ENCODE results near the gene NBPF3. TPM values are rescaled to one million over a fixed set of nuclear protein-coding genes. Genes with fewer than 3 reads are reported as not detected.

The NBPF3 gene
- total RNA-seq, 4 donors from 2014 or later: 2.3 to 80.2 (median 10.9) TPM

DNA sequence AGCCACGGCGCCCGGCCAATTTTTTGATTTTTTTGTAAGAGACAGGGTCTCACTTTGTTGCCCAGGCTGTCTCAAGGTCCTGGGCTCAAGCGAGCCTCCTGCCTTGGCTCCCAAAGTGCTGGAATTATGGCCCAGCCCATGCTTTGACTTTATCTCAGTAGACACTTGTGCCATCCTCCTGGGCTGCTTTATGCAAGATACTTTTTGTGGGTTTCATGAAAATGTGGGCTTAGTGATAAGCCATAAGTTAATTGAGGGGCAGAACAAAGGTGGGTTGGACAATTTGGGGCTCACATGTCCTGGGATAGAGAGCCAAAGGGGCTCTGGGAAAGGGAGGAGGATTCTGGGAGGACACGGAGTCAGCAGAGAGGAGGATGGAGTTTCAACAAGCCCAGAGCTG is 91.3 kb downstream of the NBPF3 start:
- Histone ChIP-seq H3K27ac (no peak overlapping the region), H3K27me3 (peaks cover 8% of the 10 kb centered on the region), H3K4me3 (no peak overlapping the region), H3K4me1 (peaks cover 0 to 10% (median 0%) of the 10 kb centered on the region in 4 donors), H3K36me3 (no peaks in the 10 kb centered on the region), H3K9me3 (no peaks in the 10 kb centered on the region)
- in situ Hi-C loops (cut with MboI; ENCODE audit: low pct_ligation_motif_present in 1 of 4, low pct_unique_long_range_greater_than_20kb in 1 of 4, low sequenced_read_pairs in 3 of 4): no loop called here
- WGBS, 2 donors (ENCODE audit: low coverage in 1 of 2): 90 to 100% methylated on average over 1 to 5 of the region's 5 CpGs
- intact Hi-C loops (cut with DNase I; ENCODE audit: low total_unique reads): no loop called here
- no peak for DNase-seq
- TF ChIP-seq POLR2A (IDR thresholded peaks at IDR 0.05) (no peak), POLR2AphosphoS5 (IDR thresholded peaks at IDR 0.05) (no peak), CTCF (IDR thresholded peaks at IDR 0.05) (no peak), EP300 (IDR thresholded peaks at IDR 0.05; ENCODE audit: low read depth) (no peak)

DNA sequence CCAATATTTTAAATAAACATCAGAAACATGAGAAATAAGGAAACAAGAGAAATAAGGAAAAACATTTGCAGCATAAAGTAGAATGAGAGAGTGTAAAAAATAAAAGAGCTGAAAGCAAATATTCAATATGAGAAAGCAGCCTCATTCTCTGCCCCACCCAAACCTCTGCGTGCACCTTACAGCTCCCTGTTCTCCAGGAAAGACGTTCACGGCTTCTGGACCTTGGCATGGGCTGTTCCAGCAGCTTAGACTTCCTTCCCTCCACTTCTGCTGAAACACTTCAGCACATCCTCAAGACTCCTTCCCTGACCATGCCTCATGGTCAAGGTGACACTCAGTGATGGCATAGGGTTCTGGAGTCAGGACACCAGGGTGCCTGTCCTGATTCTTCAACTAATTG is 92.6 kb downstream of the NBPF3 start:
- TF ChIP-seq CTCF (IDR thresholded peaks at IDR 0.05): no peak
- no peak for TF ChIP-seq POLR2AphosphoS5 (IDR thresholded peaks at IDR 0.05)
- no peak for TF ChIP-seq EP300 (IDR thresholded peaks at IDR 0.05; ENCODE audit: low read depth)
- TF ChIP-seq POLR2A (IDR thresholded peaks at IDR 0.05): no peak
- H3K27me3 ChIP-seq: peaks cover 12% of the 10 kb centered on the region
- DNase-seq: peak; percentile 52
- H3K4me1 ChIP-seq: peaks cover 0 to 10% (median 0%) of the 10 kb centered on the region in 4 donors
- H3K4me3 ChIP-seq: no peak overlapping the region
- no peaks in the 10 kb centered on the region for H3K36me3 ChIP-seq
- WGBS, 2 donors (ENCODE audit: low coverage in 1 of 2): 49% methylated on average over 3 of the region's 3 CpGs; no CpG with 5 or more reads in 1 of the 2 donors
- in situ Hi-C loops (cut with MboI; ENCODE audit: low pct_ligation_motif_present in 1 of 4, low pct_unique_long_range_greater_than_20kb in 1 of 4, low sequenced_read_pairs in 3 of 4): no loop called here
- intact Hi-C loops (cut with DNase I; ENCODE audit: low total_unique reads): no loop called here
- H3K9me3 ChIP-seq: no peaks in the 10 kb centered on the region
- peak overlapping the region in 1 of 4 donors; percentile 60 for H3K27ac ChIP-seq

DNA sequence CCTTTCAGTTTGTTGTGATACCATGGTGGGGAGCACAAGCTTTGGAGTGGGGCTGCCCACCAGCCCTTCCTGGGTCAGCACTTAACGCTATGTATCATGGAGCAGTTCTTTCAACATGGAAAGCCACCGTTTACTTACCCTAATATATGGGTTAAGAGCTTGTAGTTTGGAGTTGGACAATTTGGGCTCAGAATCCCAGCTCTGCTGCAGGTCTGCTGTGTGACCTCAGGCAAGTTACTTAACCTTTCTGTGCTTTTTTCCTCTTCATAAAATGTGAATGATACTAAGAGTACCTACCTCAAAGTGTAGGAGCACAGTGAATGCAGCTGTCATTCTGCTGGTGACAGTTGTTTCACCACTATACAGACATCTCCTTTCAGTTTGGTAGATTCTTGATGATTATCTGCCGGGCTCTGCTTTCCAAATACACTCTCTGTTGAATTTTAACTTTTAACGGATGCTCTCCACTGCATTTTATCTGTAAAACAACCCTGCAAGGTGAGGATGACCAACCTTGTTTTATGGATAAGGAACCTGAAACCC is 93.1 kb downstream of the NBPF3 start:
- in situ Hi-C loops (cut with MboI; ENCODE audit: low pct_ligation_motif_present in 1 of 4, low pct_unique_long_range_greater_than_20kb in 1 of 4, low sequenced_read_pairs in 3 of 4) (no loop called here), intact Hi-C loops (cut with DNase I; ENCODE audit: low total_unique reads) (no loop called here)
- WGBS, 2 donors (ENCODE audit: low coverage in 1 of 2): 44 to 76% methylated on average over 2 to 4 of the region's 4 CpGs
- TF ChIP-seq EP300 (IDR thresholded peaks at IDR 0.05; ENCODE audit: low read depth) (no peak), POLR2AphosphoS5 (IDR thresholded peaks at IDR 0.05) (no peak)
- H3K27ac ChIP-seq: peak overlapping the region in 1 of 4 donors; percentile 60
- no peak overlapping the region for H3K4me3 ChIP-seq
- H3K27me3 ChIP-seq: peaks cover 17% of the 10 kb centered on the region
- DNase-seq: no peak
- H3K4me1 ChIP-seq: peaks cover 0 to 10% (median 0%) of the 10 kb centered on the region in 4 donors
- no peaks in the 10 kb centered on the region for H3K36me3 ChIP-seq
- H3K9me3 ChIP-seq: no peaks in the 10 kb centered on the region

DNA sequence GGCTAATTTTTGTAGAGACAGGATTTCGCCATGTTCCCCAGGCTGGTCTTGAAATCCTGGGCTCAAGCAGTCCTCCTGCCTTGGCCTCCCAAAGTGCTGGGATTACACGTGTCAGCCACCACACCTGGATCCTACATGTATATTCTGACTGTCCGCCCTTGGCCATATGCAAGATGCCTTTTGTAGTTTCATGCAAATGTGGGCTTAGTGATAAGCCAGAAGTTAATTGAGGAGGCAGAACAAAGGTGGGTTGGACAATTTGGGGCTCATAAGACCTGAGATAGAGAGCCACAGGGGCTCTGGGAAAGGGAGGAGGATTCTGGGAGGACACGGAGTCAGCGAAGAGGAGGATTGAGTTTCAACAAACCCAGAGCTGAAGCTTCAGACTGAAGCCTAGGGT is 94.2 kb downstream of the NBPF3 start:
- H3K4me1 ChIP-seq: peaks cover 0 to 10% (median 0%) of the 10 kb centered on the region in 4 donors
- intact Hi-C loops (cut with DNase I; ENCODE audit: low total_unique reads): no loop called here
- in situ Hi-C loops (cut with MboI; ENCODE audit: low pct_ligation_motif_present in 1 of 4, low pct_unique_long_range_greater_than_20kb in 1 of 4, low sequenced_read_pairs in 3 of 4): no loop called here
- peaks cover 25% of the 10 kb centered on the region for H3K27me3 ChIP-seq
- no peak overlapping the region for H3K4me3 ChIP-seq
- H3K9me3 ChIP-seq: no peaks in the 10 kb centered on the region
- WGBS, 2 donors (ENCODE audit: low coverage in 1 of 2): 69 to 94% methylated on average over 2 to 5 of the region's 5 CpGs
- no peak for TF ChIP-seq CTCF (IDR thresholded peaks at IDR 0.05)
- TF ChIP-seq POLR2AphosphoS5 (IDR thresholded peaks at IDR 0.05): no peak
- no peak for TF ChIP-seq EP300 (IDR thresholded peaks at IDR 0.05; ENCODE audit: low read depth)
- TF ChIP-seq POLR2A (IDR thresholded peaks at IDR 0.05): no peak
- H3K36me3 ChIP-seq: no peaks in the 10 kb centered on the region
- H3K27ac ChIP-seq: no peak overlapping the region
- DNase-seq: no peak

Other genes starting within 250 kb of the NBPF3 start
- 100 to 1,000 TPM in 3 of 4 donors, 10 to 100 TPM in 1; 55.9 to 149 (median 112) TPM for gene ECE1, start 149.7 kb upstream of the NBPF3 start, total RNA-seq
- gene ALPL, start 69.3 kb downstream of the NBPF3 start, total RNA-seq: 1 to 10 TPM; 1.6 to 8.6 (median 1.8) TPM
- 10 to 100 TPM; 14.1 to 37.4 (median 28.8) TPM for gene RAP1GAP, start 229.2 kb downstream of the NBPF3 start, total RNA-seq